AG04449 (cell line): ENCODE measurements around the gene ZNF644.

ENCODE experiments used
- CTCF ChIA-PET: fragments of 350-600 bp; formaldehyde crosslinking; extraction: SDS; loops from one replicate; lab custom pipeline; 2021; ENCODE audit warnings: antibody characterized with exemption; lab: Yijun Ruan, JAX
- POLR2A ChIA-PET: fragments of 400-600, 350-600 bp; formaldehyde crosslinking; extraction: SDS; loops from one replicate; lab custom pipeline; 2020; ENCODE audit warnings: antibody characterized with exemption, inconsistent platforms; lab: Yijun Ruan, JAX
- DNase-seq: peaks from one replicate; pipeline ENCODE4 v3.0.0-alpha.2; 2010; ENCODE audit warnings: low read depth, low spot score
- H3K4me3 ChIP-seq: 2 replicates; pipeline ENCODE4 v1.5.1; 2011; ENCODE audit warnings: low read depth, mild to moderate bottlenecking, control low read depth, low read length
- CTCF ChIP-seq: IDR thresholded peaks from one replicate; pipeline ENCODE4 v1.5.1; 2011; ENCODE audit warnings: mild to moderate bottlenecking, moderate library complexity, low read length, control low read depth, inconsistent platforms; ENCODE audit not compliant: insufficient read depth; ENCODE audit errors: missing control alignments

Gene ZNF644

GRCh38 chr1:90986953-90987352 is 34.9 kb downstream of the ZNF644 start:
- no peak overlapping the region for H3K4me3 ChIP-seq
- CTCF ChIA-PET: no interaction called here
- TF ChIP-seq CTCF: no peak
- no peak for DNase-seq
- POLR2A ChIA-PET: no interaction called here

GRCh38 chr1:90977522-90977921 is 44.3 kb downstream of the ZNF644 start:
- ChIA-PET POLR2A (no interaction called here), CTCF (no interaction called here)
- no peak overlapping the region for H3K4me3 ChIP-seq
- TF ChIP-seq CTCF: no peak
- no peak for DNase-seq

GRCh38 chr1:90973897-90974798 is 47.7 kb downstream of the ZNF644 start:
- CTCF ChIA-PET: interaction anchor here (0.9 to 1.6 kb wide), 2 partner anchors 10 to 253 kb away, joined by 4 to 7 read pairs; no protein-coding TSS in a partner anchor
- no peak for TF ChIP-seq CTCF
- peak; percentile 5 for DNase-seq
- POLR2A ChIA-PET: interaction anchor here (0.8 kb wide), 1 partner anchor 24 kb away, joined by 3 read pairs; no protein-coding TSS in a partner anchor
- H3K4me3 ChIP-seq: no peak overlapping the region

- no peak overlapping the region for H3K4me3 ChIP-seq
- CTCF ChIA-PET: no interaction called here
- TF ChIP-seq CTCF: no peak
- POLR2A ChIA-PET: no interaction called here
- DNase-seq: no peak
Measured at GRCh38 chr1:90970208-90970607, 51.6 kb downstream of the ZNF644 start.

GRCh38 chr1:90969241-90969640 is 52.6 kb downstream of the ZNF644 start:
- no peak overlapping the region for H3K4me3 ChIP-seq
- DNase-seq: no peak
- TF ChIP-seq CTCF: no peak
- ChIA-PET CTCF (no interaction called here), POLR2A (no interaction called here)

- DNase-seq: no peak
Measured at GRCh38 chr1:90964444-90965035, 57.3 kb downstream of the ZNF644 start.

More at GRCh38 chr1:90964444-90965035, 57.3 kb downstream of the ZNF644 start:
- CTCF ChIA-PET: interaction anchor here (0.6 to 3.4 kb wide), 5 partner anchors 9 to 243 kb away, joined by 3 to 15 read pairs (median 3); no protein-coding TSS in a partner anchor
- no peak overlapping the region for H3K4me3 ChIP-seq
- TF ChIP-seq CTCF: peak; percentile 4
- POLR2A ChIA-PET: no interaction called here
